Osteoblast (primary cell): ENCODE measurements around the gene MCFD2. TPM values are rescaled to one million over a fixed set of nuclear protein-coding genes. Genes with fewer than 3 reads are reported as not detected.
A peak's percentile ranks its signal among the peaks of the same experiment; 100 is the strongest.
"Not testable (repeated sequence)": the region's sequence is repeated elsewhere in the genome, so short reads cannot be mapped to it uniquely, and the experiment has no call there.

Experiments
- DNase-seq: peaks from one replicate; pipeline ENCODE4 v3.0.0; 2011; ENCODE audit warnings: low spot score, mixed read lengths; ENCODE audit not compliant: insufficient read length; ENCODE audit errors: missing footprints
- H2AFZ ChIP-seq: 2 replicates; pipeline ENCODE4 v1.6.0; 2011; ENCODE audit warnings: mild to moderate bottlenecking, low read length
- H3K27ac ChIP-seq: 2 replicates; pipeline ENCODE4 v1.5.1; 2011; ENCODE audit warnings: mild to moderate bottlenecking, low read depth, low read length, moderate library complexity
- H3K27me3 ChIP-seq: 2 replicates; pipeline ENCODE4 v1.6.0; 2012; ENCODE audit warnings: mild to moderate bottlenecking, control low read depth, inconsistent platforms, low read length, moderate library complexity; ENCODE audit not compliant: insufficient read depth
- H3K36me3 ChIP-seq: 2 replicates; pipeline ENCODE4 v1.5.1; 2011; ENCODE audit warnings: mild to moderate bottlenecking, low read length, control low read depth, moderate library complexity; ENCODE audit not compliant: insufficient read depth
- H3K4me1 ChIP-seq: 2 replicates; pipeline ENCODE4 v1.5.1; 2011; ENCODE audit warnings: mild to moderate bottlenecking, low read length, control low read depth, moderate library complexity; ENCODE audit not compliant: insufficient read depth
- H3K4me2 ChIP-seq: 2 replicates; pipeline ENCODE4 v1.6.0; 2011; ENCODE audit warnings: mild to moderate bottlenecking, low read length; ENCODE audit not compliant: insufficient read depth
- H3K4me3 ChIP-seq: fragments of 200-600 bp; sonication (generic); 3 replicates; pipeline ENCODE4 v1.5.1; 2012; ENCODE audit warnings: mild to moderate bottlenecking, low read length, inconsistent platforms; ENCODE audit not compliant: insufficient read depth
- H3K79me2 ChIP-seq: 2 replicates; pipeline ENCODE4 v1.6.0; 2012; ENCODE audit warnings: mild to moderate bottlenecking, low read length, control low read depth, inconsistent platforms; ENCODE audit not compliant: insufficient read depth
- H3K9me3 ChIP-seq: 2 replicates; pipeline ENCODE4 v1.5.1; 2011; ENCODE audit warnings: low read depth, low read length, control low read depth
- H4K20me1 ChIP-seq: 2 replicates; pipeline ENCODE4 v1.6.0; 2012; ENCODE audit warnings: mild to moderate bottlenecking, low read length, control low read depth; ENCODE audit not compliant: insufficient read depth
- CTCF ChIP-seq: IDR thresholded peaks from 2 replicates; pipeline ENCODE4 v1.5.1; 2011; ENCODE audit warnings: mild to moderate bottlenecking, low read depth, low read length, moderate library complexity; ENCODE audit errors: extremely low read depth
- total RNA-seq: library from RNA; depleted of rRNA; stranded (reverse); fragments of >200 nt; gene quantifications from 2 replicates; pipeline ENCODE4 v1.2.3, GENCODE V29; 2012

MCFD2 gene
- total RNA-seq, 1 donor, result 136 TPM

DNA sequence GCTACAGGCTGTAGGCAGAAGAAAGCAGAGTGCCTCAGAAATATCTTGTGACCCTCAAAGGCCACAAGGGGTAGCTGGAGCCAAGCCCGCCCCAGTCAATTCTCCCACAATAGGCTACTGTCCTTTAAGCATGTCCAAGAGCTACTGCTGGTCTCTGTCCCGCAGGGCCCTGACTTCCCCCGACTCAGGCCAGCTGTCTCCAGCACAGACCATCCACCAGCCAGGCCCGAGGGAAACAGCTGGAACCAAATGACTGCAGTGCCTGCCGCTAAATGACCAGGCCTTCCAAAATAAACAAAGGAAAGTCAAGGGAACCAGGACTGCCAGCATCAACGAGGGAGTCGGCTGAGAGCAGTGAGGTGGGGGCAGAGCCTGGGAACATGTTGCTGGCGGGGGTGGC is 36.7 kb downstream of the MCFD2 start:
- Histone ChIP-seq H3K27ac (peak overlapping the region; percentile 100), H2AFZ (no peak overlapping the region), H3K4me3 (no peak overlapping the region), H4K20me1 (no peaks in the 10 kb centered on the region), H3K4me1 (peaks cover 72% of the 10 kb centered on the region), H3K79me2 (peaks cover 19% of the 10 kb centered on the region), H3K27me3 (no peaks in the 10 kb centered on the region), H3K4me2 (no peak overlapping the region), H3K9me3 (no peaks in the 10 kb centered on the region), H3K36me3 (no peaks in the 10 kb centered on the region)
- DNase-seq, result peak; percentile 62
- TF ChIP-seq CTCF, result no peak

GRCh38 chr2:46878240-46878877 is 37.2 kb downstream of the MCFD2 start:
- Histone ChIP-seq H4K20me1 (no peaks in the 10 kb centered on the region), H3K4me1 (peaks cover 72% of the 10 kb centered on the region), H3K27ac (peak overlapping the region; percentile 100), H3K4me3 (no peak overlapping the region), H3K9me3 (no peaks in the 10 kb centered on the region), H2AFZ (no peak overlapping the region), H3K4me2 (no peak overlapping the region), H3K36me3 (no peaks in the 10 kb centered on the region), H3K27me3 (no peaks in the 10 kb centered on the region), H3K79me2 (peaks cover 19% of the 10 kb centered on the region)
- no peak for TF ChIP-seq CTCF
- DNase-seq, result no peak

DNA sequence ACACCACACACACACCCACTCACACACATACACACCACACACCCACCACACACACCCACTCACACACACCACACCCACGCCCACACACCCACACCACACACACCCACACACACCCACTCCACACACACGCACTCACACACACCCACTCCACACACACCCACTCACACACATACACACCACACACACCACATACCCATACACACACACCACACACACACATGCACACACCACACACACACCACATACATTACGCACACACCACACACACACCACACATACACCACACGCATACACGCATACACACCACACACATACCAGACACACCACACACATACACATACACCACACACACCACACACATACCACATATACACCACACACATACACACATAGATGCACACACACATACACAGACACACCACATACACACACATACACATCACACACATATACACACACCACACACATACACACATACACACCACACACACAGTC is 37.9 kb downstream of the MCFD2 start:
- peaks cover 72% of the 10 kb centered on the region for H3K4me1 ChIP-seq
- H3K36me3 ChIP-seq, result no peaks in the 10 kb centered on the region
- peaks cover 19% of the 10 kb centered on the region for H3K79me2 ChIP-seq
- H3K4me2 ChIP-seq, result no peak overlapping the region
- no peaks in the 10 kb centered on the region for H3K9me3 ChIP-seq
- H3K27ac ChIP-seq, result peak overlapping the region; percentile 100
- no peak overlapping the region for H3K4me3 ChIP-seq
- no peak overlapping the region for H2AFZ ChIP-seq
- H4K20me1 ChIP-seq, result no peaks in the 10 kb centered on the region
- TF ChIP-seq CTCF, result no peak
- no peak for DNase-seq
- H3K27me3 ChIP-seq, result no peaks in the 10 kb centered on the region

DNA sequence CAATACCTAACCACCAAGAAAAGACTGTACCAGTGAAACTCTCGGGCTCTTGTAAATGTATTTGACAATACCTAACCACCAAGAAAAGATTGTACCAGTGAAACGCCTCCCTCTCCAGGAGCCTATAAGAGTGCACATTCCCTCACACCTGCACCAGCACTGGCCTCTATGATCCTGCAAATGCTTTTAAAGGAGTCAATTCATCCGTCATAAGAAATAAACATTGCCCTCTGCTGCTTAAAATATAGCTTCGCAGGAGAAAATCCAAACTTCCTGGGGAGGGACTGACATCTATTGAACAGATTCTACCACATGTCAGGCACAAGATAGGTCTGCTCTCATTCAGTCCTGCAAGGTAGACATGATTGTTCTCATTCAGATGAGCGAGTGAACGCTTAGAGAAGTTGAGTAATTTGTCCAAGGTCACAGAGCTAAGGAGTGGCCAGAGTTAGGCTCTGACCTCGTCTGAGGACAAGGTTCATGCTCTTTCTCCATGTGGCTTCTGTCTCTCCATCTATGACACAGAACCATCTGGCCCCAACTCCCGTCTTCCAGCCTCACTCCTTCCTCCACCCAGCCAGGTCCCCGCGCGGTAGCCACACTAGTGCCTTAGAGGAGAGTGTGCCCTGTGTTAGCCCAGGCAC is 38.7 kb downstream of the MCFD2 start:
- Histone ChIP-seq H3K4me2 (no peak overlapping the region), H3K27me3 (no peaks in the 10 kb centered on the region), H4K20me1 (no peaks in the 10 kb centered on the region), H3K36me3 (no peaks in the 10 kb centered on the region), H3K9me3 (no peaks in the 10 kb centered on the region), H2AFZ (no peak overlapping the region), H3K27ac (peak overlapping the region; percentile 100), H3K4me3 (no peak overlapping the region), H3K4me1 (peaks cover 68% of the 10 kb centered on the region), H3K79me2 (peaks cover 19% of the 10 kb centered on the region)
- peak; percentile 89 for DNase-seq
- TF ChIP-seq CTCF, result peak; percentile 63

DNA sequence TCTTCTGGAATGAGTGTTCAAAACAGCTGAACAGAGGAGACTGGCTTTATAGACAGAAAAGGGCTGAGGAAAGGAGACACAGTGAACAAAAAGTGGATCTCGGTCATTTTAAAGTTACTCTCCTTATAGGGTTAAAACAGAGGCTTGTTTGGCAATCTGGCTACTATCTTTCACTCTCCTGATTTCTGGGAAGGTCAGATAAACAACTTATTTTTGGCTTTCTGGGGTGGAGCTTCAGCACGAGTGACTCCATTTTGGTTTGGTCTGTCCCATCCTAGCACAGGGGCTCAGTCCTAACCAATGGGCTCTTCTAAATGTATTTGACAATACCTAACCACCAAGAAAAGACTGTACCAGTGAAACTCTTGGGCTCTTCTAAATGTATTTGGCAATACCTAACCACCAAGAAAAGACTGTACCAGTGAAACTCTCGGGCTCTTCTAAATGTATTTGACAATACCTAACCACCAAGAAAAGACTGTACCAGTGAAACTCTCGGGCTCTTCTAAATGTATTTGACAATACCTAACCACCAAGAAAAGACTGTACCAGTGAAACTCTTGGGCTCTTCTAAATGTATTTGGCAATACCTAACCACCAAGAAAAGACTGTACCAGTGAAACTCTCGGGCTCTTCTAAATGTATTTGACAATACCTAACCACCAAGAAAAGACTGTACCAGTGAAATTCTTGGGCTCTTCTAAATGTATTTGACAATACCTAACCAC is 39.5 kb downstream of the MCFD2 start:
- H3K9me3 ChIP-seq, H3K36me3 ChIP-seq, H3K27me3 ChIP-seq, DNase-seq, H2AFZ ChIP-seq, H4K20me1 ChIP-seq, H3K4me2 ChIP-seq, H3K4me3 ChIP-seq: not testable (repeated sequence)
- H3K4me1 ChIP-seq, result peaks cover 61% of the 10 kb centered on the region
- H3K79me2 ChIP-seq, result peaks cover 19% of the 10 kb centered on the region
- peak overlapping the region; percentile 100 for H3K27ac ChIP-seq
